Coronary artery (tissue), 2 donors: ENCODE data around the gene MBD5.

Experiments used
- DNase-seq: peaks from one replicate; pipeline ENCODE4 v3.0.0-alpha.2; 2017; ENCODE audit warnings: low spot score
- H3K27ac ChIP-seq, 2 donors: fragments of 200-600 bp; sonication (generic); one replicate each; pipeline ENCODE4 v1.5.1; 2016 to 2019
- H3K4me3 ChIP-seq: fragments of 200-600 bp; sonication (generic); 2 replicates; pipeline ENCODE4 v1.5.1; 2016; ENCODE audit warnings: mild to moderate bottlenecking, moderate library complexity
- TF ChIP-seq, protein P1 (sequence below): fragments of 200-600 bp; sonication (generic); IDR thresholded peaks from one replicate; pipeline ENCODE4 v1.5.1; 2019; ENCODE audit warnings: antibody characterized with exemption

MBD5 gene

DNA sequence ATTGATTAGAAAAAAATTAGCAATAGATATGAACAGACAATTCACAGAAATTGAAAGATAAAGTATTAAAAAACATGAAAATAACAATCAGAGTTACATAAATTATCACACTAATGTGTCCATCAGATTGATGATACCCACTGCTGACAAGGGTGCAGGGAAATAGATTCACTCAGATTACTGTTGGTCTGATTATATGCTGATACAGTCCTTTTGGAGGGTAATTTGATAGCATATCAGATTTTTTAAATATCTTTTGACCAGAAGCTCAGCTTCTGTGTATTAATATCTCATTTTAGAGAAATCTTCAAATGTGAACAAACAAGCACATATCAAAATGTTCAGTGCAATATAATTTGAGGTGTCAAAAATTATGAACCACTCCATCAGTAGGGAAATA, 465.8 kb downstream of the MBD5 start:
- no peak for DNase-seq
- H3K4me3 ChIP-seq, result no peak overlapping the region
- TF ChIP-seq, protein P1, sequence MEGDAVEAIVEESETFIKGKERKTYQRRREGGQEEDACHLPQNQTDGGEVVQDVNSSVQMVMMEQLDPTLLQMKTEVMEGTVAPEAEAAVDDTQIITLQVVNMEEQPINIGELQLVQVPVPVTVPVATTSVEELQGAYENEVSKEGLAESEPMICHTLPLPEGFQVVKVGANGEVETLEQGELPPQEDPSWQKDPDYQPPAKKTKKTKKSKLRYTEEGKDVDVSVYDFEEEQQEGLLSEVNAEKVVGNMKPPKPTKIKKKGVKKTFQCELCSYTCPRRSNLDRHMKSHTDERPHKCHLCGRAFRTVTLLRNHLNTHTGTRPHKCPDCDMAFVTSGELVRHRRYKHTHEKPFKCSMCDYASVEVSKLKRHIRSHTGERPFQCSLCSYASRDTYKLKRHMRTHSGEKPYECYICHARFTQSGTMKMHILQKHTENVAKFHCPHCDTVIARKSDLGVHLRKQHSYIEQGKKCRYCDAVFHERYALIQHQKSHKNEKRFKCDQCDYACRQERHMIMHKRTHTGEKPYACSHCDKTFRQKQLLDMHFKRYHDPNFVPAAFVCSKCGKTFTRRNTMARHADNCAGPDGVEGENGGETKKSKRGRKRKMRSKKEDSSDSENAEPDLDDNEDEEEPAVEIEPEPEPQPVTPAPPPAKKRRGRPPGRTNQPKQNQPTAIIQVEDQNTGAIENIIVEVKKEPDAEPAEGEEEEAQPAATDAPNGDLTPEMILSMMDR, result no peak
- no peak overlapping the region for H3K27ac ChIP-seq

DNA sequence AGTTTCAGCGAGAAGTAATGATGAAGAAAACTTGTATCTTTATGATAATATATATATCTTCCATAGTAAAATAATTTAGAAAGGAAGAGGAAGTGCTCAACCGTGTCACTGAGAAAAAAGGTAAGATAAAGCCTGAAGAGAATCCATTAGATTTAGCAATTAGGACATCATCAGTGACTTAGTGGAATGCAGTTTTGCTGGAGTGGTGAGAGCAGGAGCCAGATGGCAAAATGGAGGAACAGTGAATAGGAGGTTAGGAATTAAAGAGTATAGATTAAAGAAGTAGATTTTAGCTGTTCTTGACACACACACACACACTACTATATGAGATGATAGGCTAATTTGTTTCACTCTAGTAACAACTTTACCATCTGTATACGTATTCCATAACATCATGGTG, 466.5 kb downstream of the MBD5 start:
- no peak for DNase-seq
- no peak overlapping the region for H3K4me3 ChIP-seq
- TF ChIP-seq, protein P1, result no peak
- H3K27ac ChIP-seq, result no peak overlapping the region

DNA sequence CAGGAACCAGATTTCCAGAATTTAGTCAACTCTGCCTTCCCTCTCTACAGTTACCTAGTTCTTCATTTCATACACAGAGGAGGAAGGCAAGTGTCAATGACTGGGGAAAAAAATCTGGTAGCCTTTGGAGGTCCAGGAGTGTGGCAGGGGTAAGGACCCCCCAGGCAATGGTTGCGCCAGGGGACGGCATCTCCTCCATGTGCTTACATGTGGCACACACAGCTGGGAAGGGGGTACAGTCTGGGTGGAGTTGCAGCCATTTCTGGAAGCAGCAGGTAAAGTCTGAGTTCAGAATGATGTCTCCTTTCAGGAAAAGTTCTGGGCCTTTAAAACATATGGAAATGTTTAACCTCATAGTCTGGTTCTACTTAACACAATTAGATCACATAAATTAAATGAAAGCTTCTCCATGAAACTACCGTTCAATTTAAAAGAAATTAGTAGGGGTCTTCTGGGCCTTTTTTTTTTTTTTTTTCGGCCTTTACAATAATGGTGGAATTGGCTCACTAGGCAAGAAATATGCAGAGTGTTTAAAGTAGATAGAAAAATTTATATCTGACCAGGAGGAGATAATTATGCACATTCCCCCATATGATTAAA, 470.0 kb downstream of the MBD5 start:
- DNase-seq, result no peak
- TF ChIP-seq, protein P1, result no peak
- no peak overlapping the region for H3K27ac ChIP-seq
- H3K4me3 ChIP-seq, result no peak overlapping the region

DNA sequence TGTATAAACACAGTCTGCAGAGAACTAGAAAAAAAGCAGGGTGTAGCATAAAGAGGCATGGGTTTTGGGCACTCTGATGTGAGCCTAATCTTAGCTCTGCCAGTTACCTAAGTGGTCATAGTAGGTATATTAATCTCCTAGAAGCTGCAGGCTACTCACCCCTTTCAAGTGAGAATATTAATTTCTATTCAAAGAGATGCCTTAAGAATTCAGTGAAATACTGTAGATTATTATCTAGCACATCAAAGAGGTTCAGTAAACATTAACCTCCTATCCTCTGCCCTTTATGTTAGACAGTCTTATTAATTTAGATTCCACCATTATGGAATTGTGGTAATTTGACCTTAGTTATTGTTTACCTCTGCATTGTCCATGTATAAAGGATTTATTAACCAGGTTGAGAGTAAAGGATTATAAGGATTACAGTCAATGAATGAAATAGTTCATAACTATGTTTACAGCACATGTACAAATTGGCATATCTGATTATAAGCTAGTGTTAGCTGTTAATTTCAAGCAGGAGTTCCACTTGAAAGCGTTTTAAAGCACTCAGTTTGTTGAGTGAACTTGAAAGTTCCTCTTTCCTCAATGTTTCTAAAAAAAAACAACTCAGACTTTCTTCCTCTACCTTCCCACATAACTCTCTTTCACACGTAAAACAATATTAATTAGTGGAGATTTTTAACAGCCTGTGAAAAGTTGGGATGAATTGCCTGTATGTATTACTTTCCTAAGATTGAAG, 473.1 kb downstream of the MBD5 start:
- H3K27ac ChIP-seq, result no peak overlapping the region
- DNase-seq, result no peak
- H3K4me3 ChIP-seq, result no peak overlapping the region
- TF ChIP-seq, protein P1, result no peak

DNA sequence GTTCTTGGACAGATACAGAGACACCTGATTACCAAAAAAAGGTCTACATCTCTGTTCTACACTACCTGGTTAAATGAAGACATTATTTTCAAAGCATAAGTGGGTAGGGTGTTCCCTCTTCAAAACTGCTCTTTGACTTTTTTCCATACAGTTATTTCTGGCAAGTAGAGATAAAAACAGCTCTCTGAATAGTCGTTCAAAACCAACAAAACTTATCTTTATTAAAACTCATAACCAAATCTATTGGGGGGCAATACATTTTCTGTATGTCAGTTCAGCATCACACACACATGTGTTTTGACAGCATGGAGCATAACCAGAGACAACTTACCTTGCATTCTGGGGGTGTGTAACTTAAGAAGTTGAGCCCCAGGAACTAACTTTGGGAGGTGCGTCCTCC, 474.7 kb downstream of the MBD5 start:
- Histone ChIP-seq H3K4me3 (no peak overlapping the region), H3K27ac (no peak overlapping the region)
- TF ChIP-seq, protein P1, result no peak
- DNase-seq, result no peak

DNA sequence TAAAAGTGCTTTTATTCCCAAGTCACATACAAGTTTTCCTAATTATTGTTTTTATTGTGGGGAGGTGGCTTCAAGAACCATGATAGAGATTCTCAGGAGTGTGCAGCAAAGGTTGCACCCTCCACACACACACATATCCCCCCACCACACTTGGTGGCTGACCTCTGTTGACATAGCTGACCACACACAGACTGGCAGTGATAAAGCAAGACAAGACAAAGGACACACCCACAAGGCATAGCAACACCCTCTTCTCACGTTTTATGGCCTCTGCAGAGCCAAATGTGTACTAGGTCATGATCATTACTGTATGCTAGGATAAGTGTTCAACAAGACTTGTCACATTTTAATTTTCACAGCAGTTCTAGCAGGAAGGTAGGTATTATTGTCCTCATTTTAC, 480.7 kb downstream of the MBD5 start:
- peak overlapping the region in 1 of 2 donors; percentile 17 for H3K27ac ChIP-seq
- DNase-seq, result no peak
- H3K4me3 ChIP-seq, result no peak overlapping the region
- TF ChIP-seq, protein P1, result no peak

DNA sequence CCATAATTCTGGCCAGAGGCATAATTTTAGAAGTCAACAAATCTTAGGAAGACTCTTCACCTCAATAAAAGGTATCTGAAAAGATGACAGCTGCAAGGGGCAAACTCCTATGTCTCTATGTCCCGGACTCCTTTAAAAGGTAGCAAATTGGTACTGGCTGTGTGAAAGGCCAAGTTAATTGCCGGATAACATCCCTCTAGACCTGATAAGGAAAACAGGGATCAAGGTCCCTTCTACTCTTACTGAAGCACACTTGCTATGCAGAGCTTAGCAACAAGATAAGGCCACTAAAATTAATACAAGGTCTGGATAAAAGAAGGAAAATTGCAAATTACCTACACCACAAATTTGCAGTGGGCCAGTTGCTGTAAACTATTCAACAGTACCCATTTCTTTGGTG, 482.6 kb downstream of the MBD5 start:
- no peak overlapping the region for H3K4me3 ChIP-seq
- no peak overlapping the region for H3K27ac ChIP-seq
- TF ChIP-seq, protein P1, result no peak
- no peak for DNase-seq
